ENCODE measurements around the gene PGF.
A peak's percentile ranks its signal among the peaks of the same experiment; 100 is the strongest.

PGF gene

DNA sequence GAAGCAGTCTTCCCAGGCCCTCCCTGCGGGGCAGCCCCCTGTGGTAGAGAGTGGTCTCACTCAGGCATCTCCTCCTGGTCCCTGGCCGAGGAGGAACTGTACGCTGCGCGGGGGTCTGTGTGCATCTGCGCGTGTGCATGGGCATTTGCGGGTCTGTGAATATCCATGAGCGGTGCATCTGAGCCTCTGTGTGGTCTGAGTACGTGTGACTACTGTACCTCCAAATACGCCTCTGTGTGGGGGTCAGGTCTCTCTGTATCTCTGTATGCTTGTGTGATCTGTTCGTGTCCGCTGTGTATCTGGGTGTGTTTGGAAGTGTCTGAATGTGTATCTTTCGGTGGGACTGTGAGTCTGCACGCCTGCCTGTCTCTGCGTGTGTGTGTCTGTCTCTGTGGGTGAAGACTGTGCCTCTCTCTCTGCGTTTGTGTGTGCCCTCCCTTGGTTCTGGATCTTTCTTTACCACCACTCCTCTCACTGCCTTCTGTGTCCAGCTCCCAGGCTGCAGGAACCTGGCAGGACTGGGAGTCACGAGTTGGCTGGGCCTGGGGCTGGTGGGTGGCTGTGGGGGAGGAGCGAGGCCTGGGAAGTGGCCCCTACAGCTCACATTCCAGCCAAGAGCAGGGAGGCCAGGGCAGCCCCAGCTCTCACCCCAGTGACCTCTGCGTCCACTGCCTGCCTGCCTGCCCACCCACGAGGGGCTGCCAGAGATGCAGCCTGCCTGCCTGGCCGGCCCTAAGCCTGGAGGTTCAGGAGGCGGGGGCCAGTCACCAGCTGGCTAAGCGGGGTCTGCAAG is 1.1 kb upstream of the PGF start:
- no peak for DNase-seq (ENCODE audit: low read depth)

DNA sequence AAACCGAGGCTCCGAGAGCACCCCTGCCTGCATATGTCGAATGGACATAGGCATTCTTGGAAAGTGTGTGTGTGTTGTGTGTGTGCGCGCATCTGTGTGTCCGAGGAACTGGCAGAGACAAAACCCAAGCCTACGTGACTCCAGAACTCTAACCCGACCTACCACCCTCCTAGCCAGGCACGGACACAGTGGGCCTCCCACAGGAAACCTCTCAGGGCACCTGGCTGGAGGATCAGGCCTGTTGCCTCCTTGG is 556 bp upstream of the PGF start:
- no peak for DNase-seq (ENCODE audit: low read depth)

DNA sequence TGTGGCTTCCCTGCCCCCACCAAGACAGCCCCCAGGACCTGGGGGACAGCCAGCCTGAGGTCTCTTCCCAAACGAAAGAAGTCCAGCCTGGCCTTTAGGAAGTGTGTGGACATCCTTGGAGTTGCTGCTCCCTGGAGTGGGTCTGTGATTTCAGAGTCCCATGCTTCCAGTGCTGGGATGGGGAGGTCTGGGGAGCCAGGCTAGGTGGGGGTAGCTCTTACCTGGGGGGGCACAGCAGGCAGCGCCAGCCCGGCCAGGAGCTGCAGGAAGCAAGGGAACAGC is 509 bp downstream of the PGF start:
- DNase-seq (ENCODE audit: low read depth), result no peak

DNA sequence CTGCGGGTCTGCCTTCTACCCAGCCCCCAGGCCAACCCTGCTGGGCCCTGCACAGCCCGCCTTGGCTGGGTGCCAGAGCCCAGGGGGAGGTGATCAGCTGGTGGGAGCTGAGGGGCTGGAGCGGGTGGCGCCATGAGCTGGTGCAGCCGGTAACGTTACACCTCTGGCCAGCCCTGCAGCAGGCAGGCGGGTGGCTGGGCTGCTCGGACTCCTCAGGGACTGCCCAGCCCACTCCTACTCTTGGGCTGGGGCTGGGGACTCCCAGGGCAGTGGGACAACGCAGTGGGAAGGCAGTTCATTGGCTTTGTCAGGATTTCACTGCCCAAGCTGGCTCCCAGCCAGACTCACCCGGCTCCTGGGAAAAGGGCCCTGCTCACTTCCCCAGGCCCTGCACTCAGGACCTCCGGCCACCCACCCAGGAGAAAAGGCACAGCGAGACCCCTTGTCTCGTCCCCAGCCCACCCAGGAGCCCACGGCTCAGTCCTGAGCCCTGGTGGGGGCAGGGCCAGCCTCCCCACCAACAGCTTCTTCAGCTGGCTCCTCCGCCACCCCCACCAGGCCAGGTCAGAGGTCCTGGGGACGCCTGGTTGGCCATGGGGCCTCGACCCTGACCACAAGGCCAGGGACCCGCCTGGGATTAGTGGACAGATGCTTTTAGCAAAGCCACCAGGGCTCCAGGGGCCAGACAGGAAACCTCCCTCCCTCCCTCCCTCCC is 1.0 kb downstream of the PGF start:
- DNase-seq (ENCODE audit: low read depth), result no peak

DNA sequence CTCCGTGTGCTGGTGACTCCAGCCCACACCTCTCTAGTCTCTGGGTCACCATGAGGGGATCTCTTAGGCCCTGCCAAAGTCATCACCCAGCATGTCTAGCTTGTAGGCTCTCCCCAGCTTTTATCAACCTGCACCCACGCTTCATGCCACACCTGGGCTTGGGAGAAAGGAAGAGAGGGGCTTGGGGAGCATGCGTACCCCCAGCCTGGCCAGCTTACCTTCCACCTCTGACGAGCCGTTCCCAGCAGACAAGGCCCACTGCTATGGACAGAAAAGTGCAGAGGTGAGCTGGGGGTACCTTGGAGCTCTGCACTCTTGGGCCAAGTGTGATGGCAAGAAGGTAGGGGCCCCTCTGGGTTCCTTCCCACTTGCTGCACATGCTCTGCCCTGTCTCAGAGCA is 1.7 kb downstream of the PGF start:
- no peak for DNase-seq (ENCODE audit: low read depth)

DNA sequence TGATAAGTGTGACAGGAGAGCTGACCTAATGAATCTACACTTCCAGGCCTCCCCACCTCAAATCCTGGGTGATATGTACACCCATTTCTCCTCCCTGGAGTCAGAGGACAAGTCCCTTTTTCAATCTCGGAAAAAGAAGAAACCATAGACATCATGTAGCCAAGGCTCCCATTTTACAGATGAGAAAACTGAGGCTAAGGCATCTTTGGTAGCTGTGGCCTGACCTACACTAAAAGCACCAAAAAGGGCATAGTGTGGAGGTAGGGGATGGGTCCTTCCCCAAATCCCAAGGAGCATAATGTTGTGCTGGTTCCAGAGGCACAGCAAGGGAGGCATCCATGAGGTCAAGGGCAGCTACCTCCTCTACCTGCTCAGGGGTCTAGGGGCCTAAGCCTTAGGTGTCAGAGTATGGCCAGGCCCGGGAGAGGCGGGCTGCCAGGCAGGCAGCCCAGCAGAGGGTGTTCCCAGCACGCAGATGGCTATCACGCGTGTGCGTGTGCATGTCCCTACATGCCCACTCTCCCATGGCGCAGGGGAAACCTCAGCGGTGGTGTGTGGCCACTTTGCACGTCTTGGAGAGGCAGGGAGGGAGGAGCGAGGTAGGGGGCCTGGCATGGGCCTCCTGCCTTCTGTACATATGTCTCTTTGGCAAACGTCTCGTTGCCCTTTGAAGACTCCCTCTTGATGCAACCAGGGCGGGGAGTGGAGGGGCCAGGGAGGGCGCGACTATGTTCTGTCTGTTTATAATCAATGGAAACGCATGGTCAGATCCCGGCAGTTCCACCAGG is 2.5 kb downstream of the PGF start:
- DNase-seq (ENCODE audit: low read depth), result no peak

DNA sequence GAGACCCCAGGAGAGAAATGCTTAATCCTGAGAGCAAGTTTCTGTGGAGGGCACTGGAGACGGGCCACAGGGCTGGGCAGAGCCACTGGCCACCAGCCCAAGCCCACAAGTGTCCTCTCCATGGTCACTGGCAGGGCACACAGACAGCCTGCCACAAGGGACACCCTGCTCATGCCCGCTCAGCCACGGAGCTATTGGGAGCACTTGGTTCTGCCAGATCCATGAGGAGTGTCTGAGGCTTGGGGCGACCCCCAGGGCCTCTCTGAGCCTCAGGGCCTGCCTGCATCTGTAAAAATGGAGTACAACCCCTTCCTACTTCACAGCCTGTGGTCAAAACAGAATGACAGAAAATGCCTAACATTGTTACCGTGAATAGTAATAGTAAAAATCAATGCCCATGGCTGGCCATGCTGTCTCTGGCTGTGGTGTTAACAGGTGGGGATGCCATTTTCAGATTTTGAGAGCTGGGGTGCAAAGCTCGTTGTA is 3.2 kb downstream of the PGF start:
- DNase-seq (ENCODE audit: low read depth), result no peak

GRCh38 chr14:74951443-74952179 is 3.8 kb downstream of the PGF start:
- no peak for DNase-seq (ENCODE audit: low read depth)

GRCh38 chr14:74950795-74951442 is 4.5 kb downstream of the PGF start:
- DNase-seq (ENCODE audit: low read depth), result no peak

- no peak for DNase-seq (ENCODE audit: low read depth)
These were observed 5.4 kb downstream of the PGF start for GRCh38 chr14:74949859-74950573.

DNA sequence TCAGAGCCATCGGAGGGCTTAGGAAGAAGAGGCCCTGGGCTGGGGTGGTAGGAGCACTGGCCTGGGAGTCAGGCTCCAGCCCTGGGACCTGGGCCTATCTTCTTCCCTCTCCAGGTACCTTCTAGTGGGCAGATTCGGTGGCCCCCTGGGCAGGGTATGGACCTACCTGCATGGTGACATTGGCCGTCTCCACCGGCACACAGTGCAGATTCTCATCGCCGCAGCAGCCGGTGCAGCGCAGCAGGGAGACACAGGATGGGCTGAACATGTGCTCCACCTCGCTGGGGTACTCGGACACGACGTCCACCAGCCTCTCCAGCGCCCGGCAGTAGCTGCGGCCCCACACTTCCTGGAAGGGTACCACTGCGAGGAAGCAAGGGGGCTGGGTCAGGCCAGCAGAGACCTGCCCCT is 6.2 kb downstream of the PGF start:
- DNase-seq (ENCODE audit: low read depth), result no peak

DNA sequence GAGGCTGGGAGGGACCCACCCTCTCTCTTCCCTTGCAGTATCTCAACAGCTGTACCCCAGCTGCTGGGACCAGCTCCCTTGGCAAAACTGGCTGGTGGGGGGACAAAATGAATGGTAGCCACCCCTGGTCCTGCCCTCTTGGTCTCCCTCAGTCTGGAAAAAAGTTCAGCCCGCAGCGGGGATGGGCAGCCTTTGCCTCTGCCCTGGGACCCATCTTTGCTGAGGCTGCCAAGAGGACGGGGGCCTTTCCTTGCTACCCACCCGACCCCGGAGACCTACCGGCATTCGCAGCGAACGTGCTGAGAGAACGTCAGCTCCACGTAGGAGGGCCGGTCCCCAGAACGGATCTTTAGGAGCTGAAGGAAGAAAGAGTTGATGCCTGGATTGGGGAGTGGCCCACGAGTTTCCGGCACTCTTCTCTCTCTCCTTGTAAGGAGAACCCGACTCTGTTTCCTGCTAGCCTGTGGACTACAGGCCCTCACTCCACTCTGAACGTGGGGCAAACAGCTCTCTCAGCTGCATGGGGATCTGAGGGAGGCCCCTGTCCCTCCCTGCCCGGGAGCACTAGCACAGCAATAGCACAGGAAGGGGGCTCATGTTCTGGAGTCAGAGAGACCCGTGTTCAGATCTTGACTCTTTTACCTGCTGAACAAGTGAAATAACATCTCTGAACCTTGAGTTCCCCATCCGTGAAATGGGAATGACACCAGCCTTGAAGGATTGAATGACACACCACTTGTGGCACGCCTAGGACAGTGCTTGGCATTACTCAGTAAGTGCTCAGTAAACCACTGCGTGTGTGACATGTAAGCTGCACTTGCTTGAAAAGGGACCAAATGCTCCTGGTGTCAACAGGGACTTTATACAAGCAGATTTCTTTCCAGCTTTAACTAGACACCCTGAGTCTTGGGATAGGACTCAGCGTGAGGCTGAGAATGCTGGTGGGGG is 6.9 kb downstream of the PGF start:
- no peak for DNase-seq (ENCODE audit: low read depth)

DNA sequence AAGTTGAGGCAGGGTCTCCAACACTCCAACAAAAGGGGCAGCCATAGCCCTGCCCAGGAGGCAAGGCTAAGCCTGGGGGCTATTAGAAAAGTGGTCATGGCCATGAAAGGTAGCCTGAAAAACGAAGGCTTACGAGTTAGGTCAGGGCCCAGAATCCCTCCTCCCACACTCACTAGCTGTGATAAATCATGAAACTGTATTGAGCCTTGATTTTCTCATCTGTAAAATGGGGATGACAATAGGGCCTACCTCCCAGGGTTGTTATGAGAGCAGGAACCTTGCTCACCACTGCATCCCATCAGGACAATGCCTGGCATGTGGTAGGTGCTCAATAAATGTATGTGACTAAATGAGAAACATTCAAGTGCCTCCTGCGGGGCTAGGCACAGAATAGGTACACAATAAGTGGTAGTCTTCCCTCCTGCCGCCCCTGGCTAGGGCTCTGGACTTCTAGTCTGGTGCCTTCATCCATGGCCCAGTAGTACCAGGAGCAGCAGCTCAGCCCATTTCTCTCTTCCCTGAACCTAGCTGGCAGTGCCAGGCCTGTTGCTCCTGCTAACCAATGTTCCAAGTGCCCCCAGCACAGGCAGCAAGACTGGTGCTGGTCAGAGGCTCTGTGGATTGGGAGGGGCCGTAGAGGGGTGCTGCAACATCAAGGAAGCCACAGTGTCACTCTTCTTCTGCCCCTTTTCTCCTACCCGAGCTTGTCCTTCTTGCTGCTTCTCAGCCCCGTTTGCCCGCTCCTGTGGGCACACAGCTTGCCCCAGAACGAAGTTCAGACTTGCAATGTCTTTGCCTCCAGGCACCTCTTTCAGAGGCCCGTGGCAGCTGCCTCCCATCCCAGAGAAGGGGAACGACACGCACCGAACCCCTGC is 7.8 kb downstream of the PGF start:
- no peak for DNase-seq (ENCODE audit: low read depth)

DNA sequence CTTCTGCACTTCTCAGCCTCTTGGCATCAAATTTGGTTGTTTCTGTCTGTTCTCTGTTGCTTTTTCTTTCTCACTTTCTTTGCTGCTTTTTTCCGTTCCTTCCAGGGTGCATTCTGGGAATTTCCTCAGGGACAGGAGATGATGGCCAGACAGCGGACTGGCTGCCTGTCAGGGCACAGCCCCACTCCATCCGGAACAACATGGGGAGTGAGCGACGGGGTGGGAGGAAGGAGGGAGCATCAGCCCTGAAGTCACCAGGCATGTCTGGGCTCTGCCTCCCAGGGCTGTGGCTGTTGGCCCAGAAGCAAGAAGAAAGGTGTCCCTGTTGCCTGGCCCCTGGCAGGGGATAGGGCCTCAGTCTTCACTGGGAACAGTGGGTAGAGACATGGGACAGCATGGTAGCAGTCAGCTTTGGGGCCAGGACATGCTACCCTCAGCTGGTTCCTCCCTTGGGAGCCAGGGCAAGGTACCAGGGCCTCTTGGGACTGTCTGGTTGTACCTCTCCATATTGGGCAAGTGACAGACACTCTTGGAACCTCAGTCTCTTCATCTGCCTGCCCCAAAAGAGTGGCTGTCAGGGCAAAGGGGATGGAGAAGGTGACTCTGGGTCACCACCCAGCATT is 8.6 kb downstream of the PGF start:
- no peak for DNase-seq (ENCODE audit: low read depth)

DNA sequence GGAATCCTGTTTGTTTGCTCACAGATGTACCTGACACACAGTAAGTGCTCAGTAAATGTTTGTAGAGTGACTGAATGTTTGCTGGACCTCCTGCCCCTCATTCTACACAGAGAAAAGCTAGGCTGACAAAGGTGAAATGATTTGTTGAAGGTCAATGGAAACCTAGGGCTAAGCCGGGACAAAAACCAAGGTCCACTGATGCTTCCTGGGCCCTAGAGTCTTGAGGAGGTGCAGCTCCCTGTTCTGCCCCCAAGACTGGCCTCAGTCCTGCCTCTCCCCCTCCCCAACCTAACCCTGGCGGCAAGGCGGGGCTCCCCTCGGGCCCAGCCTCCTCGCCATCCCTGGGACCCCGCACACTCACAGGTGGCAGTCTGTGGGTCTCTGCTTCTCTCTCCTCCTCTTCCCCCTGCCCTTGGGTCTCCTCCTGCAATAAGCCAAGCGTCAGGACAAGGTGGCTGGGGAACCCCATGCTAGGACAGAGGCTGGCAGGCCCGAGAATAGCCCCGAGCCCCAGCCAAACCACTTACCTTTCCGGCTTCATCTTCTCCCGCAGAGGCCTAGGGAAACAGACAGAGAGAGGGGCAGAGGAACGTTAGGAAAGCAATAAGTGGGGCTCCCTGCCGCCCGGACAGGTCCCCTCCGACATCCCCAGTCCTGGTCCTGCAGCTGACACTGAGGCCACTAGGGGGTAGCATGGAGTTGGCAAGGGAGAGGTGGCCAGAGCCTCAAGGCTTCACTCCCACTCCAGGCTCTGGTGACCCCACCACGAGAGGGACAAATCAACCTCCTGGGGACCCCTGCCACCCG is 9.3 kb downstream of the PGF start:
- peak; percentile 68 for DNase-seq (ENCODE audit: low read depth)

DNA sequence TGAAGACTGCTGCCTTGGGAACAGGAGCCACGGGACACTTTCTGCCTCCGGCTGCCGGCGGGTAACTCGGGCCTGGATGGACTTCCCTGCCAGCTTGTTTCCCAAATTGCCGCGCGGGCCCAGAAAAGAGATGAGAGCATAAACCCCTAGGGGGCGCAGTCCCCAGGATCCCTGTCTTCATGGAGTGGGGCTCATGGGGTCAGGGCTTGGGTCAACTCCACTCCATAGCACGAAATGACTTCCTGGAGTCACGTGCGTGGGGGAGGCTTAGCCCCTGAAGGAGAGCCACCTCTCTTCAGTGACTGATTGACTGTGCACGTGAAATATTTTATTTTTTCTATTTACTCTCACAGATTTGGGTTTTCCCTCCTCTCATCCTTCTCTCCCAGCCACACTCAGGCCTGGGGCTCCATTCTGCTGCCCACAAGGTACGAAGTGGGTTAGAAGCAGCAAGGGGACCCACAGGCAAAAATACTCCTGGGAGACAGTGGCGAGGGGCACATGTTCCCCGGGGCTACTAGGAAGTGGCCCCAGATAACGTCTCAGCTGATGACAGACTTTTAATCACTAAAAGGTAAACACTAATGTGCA is 10.0 kb downstream of the PGF start:
- peak; percentile 39 for DNase-seq (ENCODE audit: low read depth)

DNA sequence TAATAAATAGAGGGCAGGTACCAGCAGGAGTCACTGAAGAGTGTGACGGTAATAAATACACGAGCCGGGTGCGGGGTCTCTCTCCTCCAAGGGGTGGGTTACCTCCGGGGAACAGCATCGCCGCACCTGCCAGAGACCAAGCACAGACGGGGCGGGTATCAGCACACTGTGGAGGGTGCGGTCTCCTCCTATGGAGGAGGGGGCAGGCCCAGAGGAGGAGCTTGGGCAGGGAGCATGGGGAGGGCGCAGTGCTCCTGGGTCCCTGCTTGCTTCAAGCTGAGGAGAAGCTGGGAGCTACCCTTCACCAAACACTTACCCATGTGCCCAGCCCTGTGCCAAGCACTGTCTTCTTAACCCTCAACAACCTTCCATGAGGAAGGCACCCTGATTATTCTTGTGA is 12.8 kb downstream of the PGF start:
- DNase-seq (ENCODE audit: low read depth), result no peak

- no peak for DNase-seq (ENCODE audit: low read depth)
These were observed 13.2 kb downstream of the PGF start for GRCh38 chr14:74942181-74942580.
